GM23248 (cell line): ENCODE data around the gene LYSMD1.

ENCODE experiments used
- EZH2 ChIP-seq: fragments of 200-600 bp; sonication (generic); IDR thresholded peaks from 2 replicates; pipeline ENCODE4 v1.6.1; 2018; ENCODE audit warnings: antibody characterized with exemption, mild to moderate bottlenecking; ENCODE audit not compliant: insufficient read depth, poor library complexity, severe bottlenecking
- EZH2phosphoT487 ChIP-seq: fragments of 200-600 bp; sonication (generic); IDR thresholded peaks from 2 replicates; pipeline ENCODE4 v1.6.1; 2018; ENCODE audit warnings: antibody characterized with exemption, moderate library complexity, mild to moderate bottlenecking, low read depth; ENCODE audit not compliant: insufficient read depth

GRCh38 chr1:151164732-151165280 is 896 bp downstream of the LYSMD1 start:
- TF ChIP-seq EZH2 (no peak), EZH2phosphoT487 (no peak)
